HEK293 (cell line): ENCODE measurements around the gene CHRNE.

ENCODE experiments used
- HOXD13 ChIP-seq: sonication (generic); formaldehyde crosslinking; IDR thresholded peaks from 2 replicates; pipeline ENCODE4 v1.8.0; 2022; ENCODE audit warnings: missing genetic modification reagents, borderline replicate concordance
- OVOL3 ChIP-seq: fragments of 450-650 bp; formaldehyde crosslinking; IDR thresholded peaks from 2 replicates; pipeline ENCODE4 v1.5.1; 2016; ENCODE audit warnings: missing biosample characterization, missing genetic modification characterization
- PRDM1 ChIP-seq: fragments of 450-650 bp; formaldehyde crosslinking; IDR thresholded peaks from 2 replicates; pipeline ENCODE4; 2016; ENCODE audit warnings: missing biosample characterization, missing genetic modification characterization
- PRDM2 ChIP-seq: fragments of 450-650 bp; formaldehyde crosslinking; IDR thresholded peaks from 2 replicates; pipeline ENCODE4 v1.5.1; 2016; ENCODE audit warnings: missing biosample characterization, missing genetic modification characterization, borderline replicate concordance
- SALL2 ChIP-seq: fragments of 450-650 bp; formaldehyde crosslinking; IDR thresholded peaks from 2 replicates; pipeline ENCODE4 v1.5.0; 2017; ENCODE audit warnings: missing biosample characterization, mild to moderate bottlenecking, missing genetic modification characterization, borderline replicate concordance
- SETDB1 ChIP-seq: IDR thresholded peaks from one replicate; pipeline ENCODE4 v1.6.1; 2017; ENCODE audit warnings: mild to moderate bottlenecking, low read length, moderate library complexity, mixed read lengths; ENCODE audit not compliant: insufficient read length
- SP2 ChIP-seq: fragments of 450-650 bp; formaldehyde crosslinking; IDR thresholded peaks from 2 replicates; pipeline ENCODE4 v1.5.1; 2016; ENCODE audit warnings: missing biosample characterization, missing genetic modification characterization
- TSHZ1 ChIP-seq: fragments of 450-650 bp; formaldehyde crosslinking; IDR thresholded peaks from 2 replicates; pipeline ENCODE4 v1.5.1; 2016; ENCODE audit warnings: missing biosample characterization, missing genetic modification characterization, borderline replicate concordance
- YY1 ChIP-seq: fragments of 450-650 bp; formaldehyde crosslinking; IDR thresholded peaks from 2 replicates; pipeline ENCODE4 v1.5.1; 2018; ENCODE audit warnings: missing biosample characterization, missing genetic modification characterization
- ZNF175 ChIP-seq: fragments of 450-650 bp; formaldehyde crosslinking; IDR thresholded peaks from 2 replicates; pipeline ENCODE4 v1.5.1; 2016; ENCODE audit warnings: missing biosample characterization, missing genetic modification characterization
- ZNF239 ChIP-seq: fragments of 450-650 bp; formaldehyde crosslinking; IDR thresholded peaks from 2 replicates; pipeline ENCODE4 v1.5.1; 2016; ENCODE audit warnings: missing biosample characterization, missing genetic modification characterization
- ZNF274 ChIP-seq, 2 experiments: fragments of 200-500 bp in 1 of 2; fragments of 450-650 bp in 1 of 2; sonication (Bioruptor generic) in 1 of 2; formaldehyde crosslinking in 1 of 2; IDR thresholded peaks; 2 replicates each; pipeline versions ENCODE4 v1.5.1 to v1.6.1; 2014 to 2016; ENCODE audit warnings: borderline replicate concordance in 1 of 2, inconsistent platforms in 1 of 2, low read length in 1 of 2, missing biosample characterization in 1 of 2, missing genetic modification characterization in 1 of 2
- ZNF670 ChIP-seq: fragments of 450-650 bp; formaldehyde crosslinking; IDR thresholded peaks from 2 replicates; pipeline ENCODE4 v1.5.1; 2016; ENCODE audit warnings: missing biosample characterization, missing genetic modification characterization, low read depth
- TF ChIP-seq, protein P1 (sequence below): fragments of 450-650 bp; formaldehyde crosslinking; IDR thresholded peaks from 2 replicates; pipeline ENCODE4 v1.5.1; 2016; ENCODE audit warnings: missing biosample characterization, missing genetic modification characterization

DNA sequence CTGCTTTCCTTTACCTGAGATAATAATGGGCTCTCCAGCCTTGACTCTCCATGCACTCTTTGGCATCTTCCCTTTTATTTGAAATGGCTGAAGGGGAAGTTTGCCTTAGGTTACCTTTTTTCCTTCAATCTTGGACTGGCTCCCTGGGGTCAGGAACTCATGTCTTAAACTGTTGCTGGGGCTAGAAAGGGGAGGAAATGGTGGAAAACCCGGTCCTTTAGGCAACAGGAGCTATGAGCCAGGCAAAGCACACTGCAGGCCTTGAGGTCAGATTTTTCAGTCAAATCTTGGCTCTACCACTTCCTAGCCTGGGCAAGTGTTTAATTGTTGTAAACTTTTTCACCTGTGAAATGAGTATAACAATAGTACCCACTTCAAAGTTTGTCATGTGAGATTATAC lies 39.6 kb downstream of the CHRNE start:
- TF ChIP-seq OVOL3 (tag by site-specific recombination) = no peak
- TF ChIP-seq, protein P1, sequence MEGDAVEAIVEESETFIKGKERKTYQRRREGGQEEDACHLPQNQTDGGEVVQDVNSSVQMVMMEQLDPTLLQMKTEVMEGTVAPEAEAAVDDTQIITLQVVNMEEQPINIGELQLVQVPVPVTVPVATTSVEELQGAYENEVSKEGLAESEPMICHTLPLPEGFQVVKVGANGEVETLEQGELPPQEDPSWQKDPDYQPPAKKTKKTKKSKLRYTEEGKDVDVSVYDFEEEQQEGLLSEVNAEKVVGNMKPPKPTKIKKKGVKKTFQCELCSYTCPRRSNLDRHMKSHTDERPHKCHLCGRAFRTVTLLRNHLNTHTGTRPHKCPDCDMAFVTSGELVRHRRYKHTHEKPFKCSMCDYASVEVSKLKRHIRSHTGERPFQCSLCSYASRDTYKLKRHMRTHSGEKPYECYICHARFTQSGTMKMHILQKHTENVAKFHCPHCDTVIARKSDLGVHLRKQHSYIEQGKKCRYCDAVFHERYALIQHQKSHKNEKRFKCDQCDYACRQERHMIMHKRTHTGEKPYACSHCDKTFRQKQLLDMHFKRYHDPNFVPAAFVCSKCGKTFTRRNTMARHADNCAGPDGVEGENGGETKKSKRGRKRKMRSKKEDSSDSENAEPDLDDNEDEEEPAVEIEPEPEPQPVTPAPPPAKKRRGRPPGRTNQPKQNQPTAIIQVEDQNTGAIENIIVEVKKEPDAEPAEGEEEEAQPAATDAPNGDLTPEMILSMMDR (tag by site-specific recombination) = no peak
- TF ChIP-seq ZNF274 (IDR thresholded peaks at IDR 0.05; ENCODE audit: low read length) = no peak
- TF ChIP-seq ZNF274 (tag by site-specific recombination; IDR thresholded peaks at IDR 0.05; ENCODE audit: borderline replicate concordance) = no peak
- TF ChIP-seq PRDM2 = no peak
- TF ChIP-seq YY1 = no peak
- TF ChIP-seq SALL2 = no peak
- TF ChIP-seq ZNF670 (tag by site-specific recombination) = no peak
- no peak for TF ChIP-seq HOXD13 (CRISPR knock-in tag)
- no peak for TF ChIP-seq ZNF175 (tag by site-specific recombination)
- TF ChIP-seq SP2 (tag by site-specific recombination) = no peak
- no peak for TF ChIP-seq PRDM1 (tag by site-specific recombination)
- TF ChIP-seq ZNF239 (tag by site-specific recombination) = no peak
- no peak for TF ChIP-seq SETDB1
- TF ChIP-seq TSHZ1 (tag by site-specific recombination) = no peak
